Measurements from ENCODE around the gene GALNT18.

Gene GALNT18

DNA sequence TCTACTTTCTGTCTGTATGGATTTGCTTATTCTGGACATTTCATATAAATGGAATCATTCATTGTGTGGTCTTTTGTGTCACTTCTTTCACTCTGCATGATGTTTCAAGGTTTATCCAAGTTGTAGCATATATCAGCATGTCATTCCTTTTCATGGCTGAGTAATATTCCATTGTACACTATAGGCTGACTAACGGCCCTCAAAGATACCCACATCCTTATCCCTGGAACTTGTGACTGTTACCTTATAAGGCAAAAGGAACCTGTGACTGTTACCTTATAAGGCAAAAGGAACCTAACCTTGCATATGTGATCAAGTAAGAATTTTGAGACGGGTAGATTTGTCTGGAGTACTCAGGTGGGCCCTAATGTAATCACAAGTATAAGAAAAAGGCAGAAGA, 380.5 kb downstream of the GALNT18 start:
- in situ Hi-C loops (cut with HindIII; ENCODE audit: low sequenced_read_pairs), result no loop called here
- H3K4me3 ChIP-seq (ENCODE audit: low read depth, low read length), result no peak overlapping the region
- DNase-seq (ENCODE audit: low read depth), result no peak
- TF ChIP-seq, protein P1, sequence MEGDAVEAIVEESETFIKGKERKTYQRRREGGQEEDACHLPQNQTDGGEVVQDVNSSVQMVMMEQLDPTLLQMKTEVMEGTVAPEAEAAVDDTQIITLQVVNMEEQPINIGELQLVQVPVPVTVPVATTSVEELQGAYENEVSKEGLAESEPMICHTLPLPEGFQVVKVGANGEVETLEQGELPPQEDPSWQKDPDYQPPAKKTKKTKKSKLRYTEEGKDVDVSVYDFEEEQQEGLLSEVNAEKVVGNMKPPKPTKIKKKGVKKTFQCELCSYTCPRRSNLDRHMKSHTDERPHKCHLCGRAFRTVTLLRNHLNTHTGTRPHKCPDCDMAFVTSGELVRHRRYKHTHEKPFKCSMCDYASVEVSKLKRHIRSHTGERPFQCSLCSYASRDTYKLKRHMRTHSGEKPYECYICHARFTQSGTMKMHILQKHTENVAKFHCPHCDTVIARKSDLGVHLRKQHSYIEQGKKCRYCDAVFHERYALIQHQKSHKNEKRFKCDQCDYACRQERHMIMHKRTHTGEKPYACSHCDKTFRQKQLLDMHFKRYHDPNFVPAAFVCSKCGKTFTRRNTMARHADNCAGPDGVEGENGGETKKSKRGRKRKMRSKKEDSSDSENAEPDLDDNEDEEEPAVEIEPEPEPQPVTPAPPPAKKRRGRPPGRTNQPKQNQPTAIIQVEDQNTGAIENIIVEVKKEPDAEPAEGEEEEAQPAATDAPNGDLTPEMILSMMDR (IDR thresholded peaks at IDR 0.05; ENCODE audit: low read depth, low read length, missing control alignments), result no peak

DNA sequence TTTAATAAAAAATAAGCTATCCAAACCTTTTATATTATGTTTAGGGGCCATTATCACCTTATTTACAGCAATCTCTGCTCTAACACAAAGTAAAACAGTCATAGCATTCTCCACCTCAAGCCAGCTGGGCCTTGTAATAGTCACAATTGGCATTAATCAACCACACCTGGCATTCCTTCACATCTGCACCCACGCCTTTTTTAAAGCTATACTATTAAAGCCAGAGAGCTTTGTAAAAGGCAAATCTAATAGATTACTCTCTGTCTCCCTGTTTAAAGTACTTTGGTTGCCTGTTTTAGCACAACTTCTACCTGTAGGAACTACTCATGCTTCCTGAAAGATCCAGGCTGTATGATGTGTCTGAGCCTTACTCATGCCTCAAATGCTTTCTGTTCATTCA, 381.8 kb downstream of the GALNT18 start:
- TF ChIP-seq, protein P1 (IDR thresholded peaks at IDR 0.05; ENCODE audit: low read depth, low read length, missing control alignments), result no peak
- in situ Hi-C loops (cut with HindIII; ENCODE audit: low sequenced_read_pairs), result no loop called here
- H3K4me3 ChIP-seq (ENCODE audit: low read depth, low read length), result no peak overlapping the region
- no peak for DNase-seq (ENCODE audit: low read depth)

DNA sequence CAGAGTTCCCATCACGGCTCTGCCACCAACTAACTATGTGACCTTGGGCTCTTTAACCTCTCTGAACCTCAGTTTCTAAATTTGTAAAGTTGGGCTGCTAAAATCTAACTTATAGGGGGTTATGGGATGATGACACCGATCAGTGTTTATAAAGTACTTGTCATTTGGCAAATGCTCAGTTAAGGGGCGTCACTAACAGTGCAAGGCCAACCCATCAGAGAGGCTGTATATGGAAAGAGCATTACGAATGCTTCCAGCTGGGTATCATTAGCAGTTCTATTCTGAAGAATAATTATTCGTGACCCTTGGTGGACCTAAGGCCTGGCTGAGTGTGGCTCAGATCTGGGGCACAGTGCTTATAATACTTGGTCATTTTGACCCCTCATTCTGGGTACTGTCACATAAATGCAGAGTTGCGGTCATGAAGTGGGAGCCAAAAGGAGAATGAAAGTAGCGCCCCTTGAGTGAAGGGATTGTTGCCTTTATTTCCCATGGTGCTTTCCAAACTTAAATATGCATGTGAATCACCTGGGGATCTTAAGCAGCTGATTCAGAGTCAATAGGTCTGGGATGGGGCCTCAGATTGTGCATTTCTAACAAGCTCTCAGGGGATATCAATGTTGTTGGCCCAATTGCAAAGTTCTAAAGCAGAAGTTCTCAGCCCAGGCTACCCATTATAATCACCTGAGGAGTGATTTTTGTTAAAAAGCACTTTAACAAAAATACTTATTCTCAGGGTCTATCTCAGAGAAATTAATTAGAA, 384.6 kb downstream of the GALNT18 start:
- in situ Hi-C loops (cut with HindIII; ENCODE audit: low sequenced_read_pairs), result no loop called here
- TF ChIP-seq, protein P1 (IDR thresholded peaks at IDR 0.05; ENCODE audit: low read depth, low read length, missing control alignments), result no peak
- H3K4me3 ChIP-seq (ENCODE audit: low read depth, low read length), result no peak overlapping the region
- no peak for DNase-seq (ENCODE audit: low read depth)

DNA sequence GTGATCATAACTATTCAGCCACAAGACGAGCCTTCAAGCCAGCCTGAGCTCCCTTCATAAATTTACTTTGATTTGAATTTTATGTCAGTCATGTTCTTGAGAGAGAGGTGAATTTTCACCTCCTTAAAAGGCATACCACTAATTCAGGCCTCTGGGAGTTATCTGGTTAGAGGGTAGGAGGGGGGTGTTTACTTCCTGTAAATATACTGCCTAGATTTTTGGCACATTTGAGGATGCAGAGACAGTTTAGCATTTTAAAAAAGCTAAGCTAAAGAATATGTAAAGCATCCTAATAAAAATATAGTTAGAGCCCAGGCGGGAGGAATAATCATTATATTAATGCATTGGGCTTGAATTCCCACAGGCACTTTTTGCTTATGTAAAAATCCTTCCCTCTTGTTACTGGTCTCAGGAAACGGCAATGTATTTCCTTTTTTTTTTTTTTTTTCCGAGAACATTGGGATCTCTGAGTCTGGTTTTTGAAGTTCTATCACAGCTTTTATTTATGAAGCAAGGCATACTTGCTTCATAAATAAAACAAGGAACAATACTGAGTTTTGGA, 385.2 kb downstream of the GALNT18 start:
- DNase-seq (ENCODE audit: low read depth), result no peak
- TF ChIP-seq, protein P1 (IDR thresholded peaks at IDR 0.05; ENCODE audit: low read depth, low read length, missing control alignments), result no peak
- in situ Hi-C loops (cut with HindIII; ENCODE audit: low sequenced_read_pairs), result no loop called here
- no peak overlapping the region for H3K4me3 ChIP-seq (ENCODE audit: low read depth, low read length)

DNA sequence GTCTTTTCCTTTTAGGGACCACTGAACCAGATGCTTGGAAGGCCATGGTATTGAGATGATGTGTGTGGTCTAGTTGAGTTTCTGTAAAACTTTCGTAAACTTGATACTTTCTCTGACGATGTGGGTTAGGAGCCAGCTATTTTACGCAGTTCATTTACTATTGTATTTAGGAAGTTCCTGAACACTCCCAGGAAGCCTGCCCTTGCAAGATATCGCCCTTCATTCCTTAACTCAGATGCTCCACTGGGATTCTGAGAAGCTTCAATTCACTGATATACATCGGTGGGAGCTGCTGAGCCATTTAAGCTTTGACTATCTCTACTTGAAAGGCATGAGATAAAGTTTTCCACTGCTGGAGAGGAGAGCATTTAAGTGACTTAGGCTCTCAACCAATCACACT, 390.0 kb downstream of the GALNT18 start:
- DNase-seq (ENCODE audit: low read depth), result no peak
- in situ Hi-C loops (cut with HindIII; ENCODE audit: low sequenced_read_pairs), result no loop called here
- no peak overlapping the region for H3K4me3 ChIP-seq (ENCODE audit: low read depth, low read length)
- TF ChIP-seq, protein P1 (IDR thresholded peaks at IDR 0.05; ENCODE audit: low read depth, low read length, missing control alignments), result no peak

DNA sequence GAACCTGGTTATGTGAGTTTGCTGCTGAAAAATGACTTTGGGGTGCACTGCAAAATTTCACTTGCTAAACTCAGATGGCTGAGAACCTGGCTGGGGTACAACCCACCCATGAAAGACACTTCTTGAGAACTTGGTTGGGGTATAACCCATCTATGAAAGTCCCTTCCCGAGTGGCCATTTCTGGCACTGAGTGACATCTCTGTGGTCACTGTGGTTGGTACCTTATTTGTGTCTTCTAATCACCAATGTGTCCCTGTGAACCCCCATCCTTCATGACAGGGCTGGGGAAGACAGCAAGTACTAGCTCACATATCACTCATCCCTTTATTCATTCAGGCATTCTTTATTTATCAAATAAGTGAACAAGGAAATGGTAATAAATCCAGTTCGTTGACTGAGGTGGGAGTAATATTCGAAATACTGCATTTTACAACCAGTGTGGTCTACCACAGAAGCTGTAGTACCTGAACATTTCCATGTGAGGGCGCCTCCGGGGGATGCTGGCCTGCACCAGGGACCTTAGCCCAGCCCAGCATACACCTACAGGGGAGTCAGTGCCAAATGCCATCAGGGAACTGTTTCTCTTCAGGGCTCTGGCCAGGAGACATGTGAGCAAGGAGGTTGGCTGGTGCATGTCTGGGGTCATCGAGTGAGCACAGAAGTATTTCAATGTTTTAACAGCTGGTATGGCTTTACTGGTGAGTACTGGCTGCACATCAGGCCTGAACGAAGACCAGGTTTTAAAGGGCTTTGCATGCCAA, 390.8 kb downstream of the GALNT18 start:
- H3K4me3 ChIP-seq (ENCODE audit: low read depth, low read length), result no peak overlapping the region
- DNase-seq (ENCODE audit: low read depth), result no peak
- TF ChIP-seq, protein P1 (IDR thresholded peaks at IDR 0.05; ENCODE audit: low read depth, low read length, missing control alignments), result peak; percentile 25
- in situ Hi-C loops (cut with HindIII; ENCODE audit: low sequenced_read_pairs), result no loop called here

Data from astrocyte of the cerebellum (primary cell).